Loucy (cell line): ENCODE measurements around the gene MRPS2.
"Not testable (repeated sequence)": the region's sequence is repeated elsewhere in the genome, so short reads cannot be mapped to it uniquely, and the experiment has no call there.

Experiments
- H2AFZ ChIP-seq: fragments of 200-600 bp; sonication (generic); 2 replicates; pipeline ENCODE4 v1.6.0; 2016; ENCODE audit warnings: antibody characterized with exemption, mild to moderate bottlenecking, low read length, moderate library complexity
- H3F3A ChIP-seq: fragments of 200-600 bp; 2 replicates; pipeline ENCODE4 v1.6.0; 2016; ENCODE audit warnings: antibody characterized with exemption, low read depth, mild to moderate bottlenecking
- H3K27me3 ChIP-seq: fragments of 200-600 bp; sonication (generic); 2 replicates; pipeline ENCODE4 v1.6.1; 2014; ENCODE audit warnings: low read length, mild to moderate bottlenecking; ENCODE audit not compliant: insufficient read depth, poor library complexity, severe bottlenecking
- H3K36me3 ChIP-seq: fragments of 200-600 bp; sonication (generic); 2 replicates; pipeline ENCODE4 v1.6.1; 2016; ENCODE audit warnings: low read length; ENCODE audit not compliant: insufficient read depth
- H3K4me1 ChIP-seq: fragments of 200-600 bp; sonication (generic); 2 replicates; pipeline ENCODE4 v1.5.1; 2014; ENCODE audit warnings: low read length, mild to moderate bottlenecking; ENCODE audit not compliant: insufficient read depth, poor library complexity, severe bottlenecking
- H3K4me2 ChIP-seq: fragments of 200-600 bp; sonication (generic); 2 replicates; pipeline ENCODE4 v1.6.0; 2014; ENCODE audit warnings: antibody characterized with exemption, low read length, low read depth, mild to moderate bottlenecking; ENCODE audit not compliant: poor library complexity, severe bottlenecking
- H3K4me3 ChIP-seq: fragments of 200-600 bp; sonication (generic); 2 replicates; pipeline ENCODE4 v1.5.1; 2014; ENCODE audit warnings: low read length, mild to moderate bottlenecking, mixed read lengths; ENCODE audit not compliant: poor library complexity, severe bottlenecking
- H3K79me2 ChIP-seq: fragments of 200-600 bp; sonication (generic); 2 replicates; pipeline ENCODE4 v1.6.1; 2014; ENCODE audit warnings: low read length; ENCODE audit not compliant: insufficient read depth
- H3K9ac ChIP-seq: fragments of 200-600 bp; sonication (generic); 2 replicates; pipeline ENCODE4 v1.6.0; 2014; ENCODE audit warnings: mild to moderate bottlenecking, low read depth, low read length, moderate library complexity; ENCODE audit not compliant: poor library complexity, severe bottlenecking
- H3K9me2 ChIP-seq: fragments of 200-600 bp; sonication (generic); replicated peaks from 2 replicates; pipeline ENCODE4 v1.6.1; 2016; ENCODE audit warnings: low read depth, low read length, mixed read lengths
- H3K9me3 ChIP-seq: fragments of 200-600 bp; sonication (generic); 2 replicates; pipeline ENCODE4 v1.6.1; 2014; ENCODE audit warnings: mild to moderate bottlenecking, antibody characterized with exemption, low read length, low read depth; ENCODE audit not compliant: insufficient read depth
- H4K20me1 ChIP-seq: fragments of 200-600 bp; sonication (generic); 2 replicates; pipeline ENCODE4 v1.6.0; 2014; ENCODE audit warnings: antibody characterized with exemption, low read length, mild to moderate bottlenecking; ENCODE audit not compliant: insufficient read depth, poor library complexity, severe bottlenecking
- EZH2phosphoT487 ChIP-seq: fragments of 200-600 bp; IDR thresholded peaks from 2 replicates; pipeline ENCODE4 v1.6.1; 2018; ENCODE audit warnings: antibody characterized with exemption, mild to moderate bottlenecking, moderate library complexity, borderline replicate concordance
- TF ChIP-seq, protein P1 (sequence below): fragments of 200-600 bp; sonication (generic); conservative IDR thresholded peaks from 2 replicates; pipeline ENCODE4 v1.5.1; 2014; ENCODE audit warnings: mild to moderate bottlenecking, antibody characterized with exemption, low read length

Gene MRPS2

GRCh38 chr9:135526089-135526729 lies 25.7 kb downstream of the MRPS2 start:
- no peak for TF ChIP-seq EZH2phosphoT487
- TF ChIP-seq, protein P1, sequence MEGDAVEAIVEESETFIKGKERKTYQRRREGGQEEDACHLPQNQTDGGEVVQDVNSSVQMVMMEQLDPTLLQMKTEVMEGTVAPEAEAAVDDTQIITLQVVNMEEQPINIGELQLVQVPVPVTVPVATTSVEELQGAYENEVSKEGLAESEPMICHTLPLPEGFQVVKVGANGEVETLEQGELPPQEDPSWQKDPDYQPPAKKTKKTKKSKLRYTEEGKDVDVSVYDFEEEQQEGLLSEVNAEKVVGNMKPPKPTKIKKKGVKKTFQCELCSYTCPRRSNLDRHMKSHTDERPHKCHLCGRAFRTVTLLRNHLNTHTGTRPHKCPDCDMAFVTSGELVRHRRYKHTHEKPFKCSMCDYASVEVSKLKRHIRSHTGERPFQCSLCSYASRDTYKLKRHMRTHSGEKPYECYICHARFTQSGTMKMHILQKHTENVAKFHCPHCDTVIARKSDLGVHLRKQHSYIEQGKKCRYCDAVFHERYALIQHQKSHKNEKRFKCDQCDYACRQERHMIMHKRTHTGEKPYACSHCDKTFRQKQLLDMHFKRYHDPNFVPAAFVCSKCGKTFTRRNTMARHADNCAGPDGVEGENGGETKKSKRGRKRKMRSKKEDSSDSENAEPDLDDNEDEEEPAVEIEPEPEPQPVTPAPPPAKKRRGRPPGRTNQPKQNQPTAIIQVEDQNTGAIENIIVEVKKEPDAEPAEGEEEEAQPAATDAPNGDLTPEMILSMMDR: no peak
- no peak overlapping the region for H2AFZ ChIP-seq
- H3K4me2 ChIP-seq: no peak overlapping the region
- H3K9me3 ChIP-seq: peaks cover 3% of the 10 kb centered on the region; the same call in 1 of the 2 replicates
- H4K20me1 ChIP-seq: no peaks in the 10 kb centered on the region
- no peaks in the 10 kb centered on the region for H3K9me2 ChIP-seq
- H3K4me1 ChIP-seq: no peaks in the 10 kb centered on the region
- no peak overlapping the region for H3K9ac ChIP-seq
- H3K36me3 ChIP-seq: no peaks in the 10 kb centered on the region
- no peaks in the 10 kb centered on the region for H3F3A ChIP-seq
- no peaks in the 10 kb centered on the region for H3K79me2 ChIP-seq
- no peaks in the 10 kb centered on the region for H3K27me3 ChIP-seq
- H3K4me3 ChIP-seq: no peak overlapping the region

- Histone ChIP-seq H3K4me1 (no peaks in the 10 kb centered on the region), H3K27me3 (no peaks in the 10 kb centered on the region), H2AFZ (no peak overlapping the region), H3K36me3 (no peaks in the 10 kb centered on the region), H3K79me2 (no peaks in the 10 kb centered on the region), H4K20me1 (no peaks in the 10 kb centered on the region), H3K9me2 (no peaks in the 10 kb centered on the region), H3K4me3 (no peak overlapping the region), H3K4me2 (no peak overlapping the region), H3F3A (no peaks in the 10 kb centered on the region), H3K9me3 (peaks cover 3% of the 10 kb centered on the region; the same call in 1 of the 2 replicates), H3K9ac (no peak overlapping the region)
- TF ChIP-seq, protein P1: no peak
- no peak for TF ChIP-seq EZH2phosphoT487
These were observed 26.5 kb downstream of the MRPS2 start for GRCh38 chr9:135526730-135527571.

DNA sequence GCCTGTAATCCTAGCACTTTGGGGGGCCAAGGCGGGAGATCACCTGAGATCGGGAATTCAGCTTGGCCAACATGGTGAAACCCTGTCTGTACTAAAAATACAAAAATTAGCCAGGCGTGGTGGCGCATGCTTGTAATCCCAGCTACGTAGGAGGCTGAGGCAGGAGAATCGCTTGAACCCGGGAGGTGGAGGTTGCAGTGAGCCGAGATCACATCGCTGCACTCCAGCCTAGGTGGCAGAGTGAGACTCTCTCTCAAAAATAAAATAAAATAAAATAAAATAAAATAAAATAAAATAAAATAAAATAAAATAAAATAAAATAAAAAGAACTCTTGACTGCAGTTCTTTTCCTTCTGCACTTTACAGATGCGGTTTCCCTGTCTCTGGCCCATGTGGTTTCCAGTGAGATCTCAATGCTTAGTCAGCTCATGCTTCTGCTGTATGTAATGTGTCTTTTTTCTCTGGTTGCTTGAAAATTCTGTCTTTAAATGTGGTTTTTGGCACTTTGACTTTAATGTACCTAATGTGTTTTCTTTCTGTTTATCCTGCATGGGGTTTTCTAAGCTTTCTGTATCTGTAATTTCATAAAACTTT lies 28.5 kb downstream of the MRPS2 start:
- not testable (repeated sequence) for H3K36me3 ChIP-seq, H3K4me3 ChIP-seq, H3K4me2 ChIP-seq, H3K9ac ChIP-seq, H3K4me1 ChIP-seq, H3K9me3 ChIP-seq, H3F3A ChIP-seq, H4K20me1 ChIP-seq, H3K27me3 ChIP-seq, H3K9me2 ChIP-seq, H2AFZ ChIP-seq, H3K79me2 ChIP-seq
